IMR-90 (cell line): Measurements from ENCODE around the gene CIART. TPM values are rescaled to one million over a fixed set of nuclear protein-coding genes. Genes with fewer than 3 reads are reported as not detected.
"Not testable (repeated sequence)": the region's sequence is repeated elsewhere in the genome, so short reads cannot be mapped to it uniquely, and the experiment has no call there.

ENCODE experiments used
- ATAC-seq: fragments of 200-7000 bp; cut with Tn5 transposase; 2 replicates; pipeline ENCODE4 v1.9.1; 2020; ENCODE audit warnings: low read depth, mild to moderate bottlenecking, moderate library complexity
- BruUV-seq: library from RNA; stranded (reverse); fragments of 400-500 nt; replicated peaks from 2 replicates; lab custom pipeline; 2021; lab: Mats Ljungman, UMichigan
- CTCF ChIA-PET: fragments of 300-600 bp; formaldehyde crosslinking; extraction: SDS; loops from one replicate; lab custom pipeline; 2021; ENCODE audit warnings: antibody characterized with exemption; lab: Yijun Ruan, JAX
- POLR2A ChIA-PET: fragments of 300-600 bp; sonication (Branson Sonifier 250); formaldehyde crosslinking; loops from one replicate; lab custom pipeline; 2022; ENCODE audit warnings: antibody characterized with exemption; ENCODE audit not compliant: unreplicated experiment; lab: Charles Lee
- DNase-seq: peaks from one replicate; pipeline ENCODE4 v3.0.0; 2013
- H2AFZ ChIP-seq: replicated peaks from 2 replicates; pipeline ENCODE3; 2013; ENCODE audit warnings: low read length, mild to moderate bottlenecking; ENCODE audit not compliant: poor library complexity
- H2AK5ac ChIP-seq: 2 replicates; pipeline ENCODE4 v1.6.1; 2013; ENCODE audit warnings: low read depth, low read length, inconsistent platforms
- H2AK9ac ChIP-seq: replicated peaks from 2 replicates; pipeline ENCODE3; 2013; ENCODE audit warnings: mild to moderate bottlenecking, low read depth, low read length, moderate library complexity; ENCODE audit not compliant: poor library complexity
- H2BK120ac ChIP-seq: 2 replicates; pipeline ENCODE4 v1.6.1; 2013; ENCODE audit warnings: low read depth, low read length, inconsistent platforms
- H2BK15ac ChIP-seq: 3 replicates; pipeline ENCODE4 v1.6.1; 2013; ENCODE audit warnings: low read depth, low read length, inconsistent platforms
- H2BK20ac ChIP-seq: 2 replicates; pipeline ENCODE4 v1.6.1; 2013; ENCODE audit warnings: low read depth, mild to moderate bottlenecking, inconsistent platforms, low read length, moderate library complexity
- H2BK5ac ChIP-seq: 2 replicates; pipeline ENCODE4 v1.6.1; 2013; ENCODE audit warnings: mild to moderate bottlenecking, low read depth, low read length, inconsistent platforms; ENCODE audit not compliant: poor library complexity, severe bottlenecking
- H3K14ac ChIP-seq: replicated peaks from 2 replicates; pipeline ENCODE4 v1.6.1; 2013; ENCODE audit warnings: low read depth, low read length, inconsistent platforms
- H3K18ac ChIP-seq: 2 replicates; pipeline ENCODE4 v1.6.1; 2013; ENCODE audit warnings: low read depth, low read length, control low read depth
- H3K23ac ChIP-seq: 2 replicates; pipeline ENCODE4 v1.6.1; 2013; ENCODE audit warnings: low read depth, low read length, inconsistent platforms
- H3K27ac ChIP-seq: 2 replicates; pipeline ENCODE4 v1.5.1; 2013; ENCODE audit warnings: mild to moderate bottlenecking, control low read depth, low read length; ENCODE audit not compliant: insufficient read depth
- H3K27me3 ChIP-seq: 2 replicates; pipeline ENCODE4 v1.6.1; 2013; ENCODE audit warnings: low read length; ENCODE audit not compliant: control insufficient read depth, insufficient read depth
- H3K36me3 ChIP-seq: 2 replicates; pipeline ENCODE4 v1.6.1; 2013; ENCODE audit warnings: low read length, mixed read lengths; ENCODE audit not compliant: control insufficient read depth, insufficient read depth
- H3K4ac ChIP-seq: 2 replicates; pipeline ENCODE4 v1.6.1; 2013; ENCODE audit warnings: low read depth, low read length, inconsistent platforms
- H3K4me1 ChIP-seq: 2 replicates; pipeline ENCODE4 v1.6.1; 2013; ENCODE audit warnings: low read length, mixed read lengths; ENCODE audit not compliant: control insufficient read depth, insufficient read depth
- H3K4me2 ChIP-seq: 2 replicates; pipeline ENCODE4 v1.6.1; 2013; ENCODE audit warnings: low read depth, mild to moderate bottlenecking, control low read depth, low read length, moderate library complexity
- H3K4me3 ChIP-seq: 2 replicates; pipeline ENCODE4 v1.5.1; 2013; ENCODE audit warnings: low read depth, mild to moderate bottlenecking, control low read depth, low read length, moderate library complexity; ENCODE audit not compliant: insufficient read depth
- H3K56ac ChIP-seq: 2 replicates; pipeline ENCODE4 v1.6.1; 2013; ENCODE audit warnings: low read length, inconsistent platforms; ENCODE audit not compliant: insufficient read depth; ENCODE audit errors: extremely low read depth
- H3K79me1 ChIP-seq, 2 experiments: 2 replicates each; pipeline ENCODE4 v1.6.1; 2013; ENCODE audit warnings: low read length in 2 of 2, inconsistent platforms in 1 of 2, low read depth in 1 of 2
- H3K9ac ChIP-seq: 2 replicates; pipeline ENCODE4 v1.6.1; 2013; ENCODE audit warnings: low read depth, low read length, control low read depth
- H3K9me1 ChIP-seq: 2 replicates; pipeline ENCODE4 v1.6.1; 2013; ENCODE audit warnings: low read length, inconsistent platforms; ENCODE audit not compliant: insufficient read depth
- H3K9me3 ChIP-seq: 2 replicates; pipeline ENCODE4 v1.6.1; 2013; ENCODE audit warnings: low read length; ENCODE audit not compliant: control insufficient read depth, insufficient read depth
- H4K20me1 ChIP-seq: 2 replicates; pipeline ENCODE4 v1.6.1; 2013; ENCODE audit warnings: low read length, inconsistent platforms; ENCODE audit not compliant: insufficient read depth
- H4K5ac ChIP-seq: 2 replicates; pipeline ENCODE4 v1.6.1; 2013; ENCODE audit warnings: mild to moderate bottlenecking, low read depth, low read length, control low read depth
- H4K8ac ChIP-seq, 2 experiments: 2 replicates each; pipeline ENCODE4 v1.6.1; 2013; ENCODE audit warnings: low read depth in 2 of 2, low read length in 2 of 2, control low read depth in 1 of 2, inconsistent platforms in 1 of 2
- H4K91ac ChIP-seq: 2 replicates; pipeline ENCODE4 v1.6.1; 2013; ENCODE audit warnings: low read depth, low read length, inconsistent platforms; ENCODE audit not compliant: insufficient read depth
- WGBS, 2 experiments: methylation state at CpG; one replicate each; pipeline versions ENCODE4 v1.1.5 to v1.1.7; 2013; ENCODE audit warnings: missing lambda C conversion rate in 2 of 2; ENCODE audit not compliant: insufficient read length in 1 of 2; ENCODE audit errors: extremely low coverage in 2 of 2; 5-methylcytosine and 5-hydroxymethylcytosine counted together
- dilution Hi-C: fragments of 300-500 bp; cut with HindIII; formaldehyde crosslinking; loops from one replicate; pipeline ENCODE4 v1.14.3; 2018; ENCODE audit warnings: low sequenced_read_pairs; ENCODE audit not compliant: unreplicated experiment
- in situ Hi-C: fragments of 300-500 bp; cut with MboI; formaldehyde crosslinking; loops from 3 replicates; pipeline ENCODE4 v1.14.3; 2019; ENCODE audit warnings: low sequenced_read_pairs, inconsistent platforms, mixed read lengths
- intact Hi-C: fragments of 100-400 bp; cut with micrococcal nuclease; formaldehyde crosslinking; loops from 2 replicates; pipeline ENCODE4 v1.10.0; 2022
- polyA plus RNA-seq, 3 experiments: library from polyadenylated mRNA; depleted of rRNA; stranded (reverse); fragments of >200 nt; gene quantifications; 2 replicates each; pipeline ENCODE4 v1.2.3, GENCODE V29; 2012; ENCODE audit warnings: low replicate concordance in 1 of 3
- total RNA-seq: library from RNA; depleted of rRNA; stranded (reverse); fragments of >200 nt; gene quantifications from 2 replicates; pipeline ENCODE4 v1.2.3, GENCODE V29; 2012

Gene CIART
- total and polyA plus RNA-seq, 2 of the 4 experiments (the other 2 are of a cell fraction) = 16.5 to 18.1 TPM

DNA sequence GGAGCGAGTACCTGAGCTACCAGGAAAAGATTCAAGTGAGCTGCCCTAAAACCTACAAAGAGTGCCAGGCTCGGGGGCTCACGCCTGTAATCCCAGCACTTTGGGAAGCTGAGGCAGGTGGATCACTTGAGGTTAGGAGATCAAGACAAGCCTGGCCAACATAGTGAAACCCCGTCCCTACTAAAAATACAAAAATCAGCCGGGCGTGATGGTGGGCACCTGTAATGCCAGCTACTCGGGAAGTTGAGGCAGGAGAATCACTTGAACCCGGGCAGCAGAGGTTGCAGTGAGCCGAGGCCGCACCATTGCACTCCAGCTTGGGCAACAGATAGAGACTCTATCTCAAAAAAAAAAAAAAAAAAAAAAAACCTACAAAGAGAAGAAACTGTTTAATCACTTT lies 49.4 kb upstream of the CIART start:
- H3K36me3 ChIP-seq, H4K91ac ChIP-seq, H3K27ac ChIP-seq, H2BK15ac ChIP-seq, in situ Hi-C loops, BruUV-seq, H2BK5ac ChIP-seq, H3K18ac ChIP-seq, H3K9me1 ChIP-seq, H3K4me2 ChIP-seq, DNase-seq, H4K5ac ChIP-seq, H3K27me3 ChIP-seq, H3K56ac ChIP-seq, H4K20me1 ChIP-seq, H3K4me3 ChIP-seq, H3K9me3 ChIP-seq, H2AFZ ChIP-seq, ATAC-seq, H2AK5ac ChIP-seq, H3K14ac ChIP-seq, H3K9ac ChIP-seq, H4K8ac ChIP-seq, H2BK120ac ChIP-seq, CTCF ChIA-PET, H2BK20ac ChIP-seq, H3K4ac ChIP-seq, H2AK9ac ChIP-seq, intact Hi-C loops, dilution Hi-C loops, H3K4me1 ChIP-seq: not testable (repeated sequence)
- POLR2A ChIA-PET = interaction anchor here (0.5 to 1.0 kb wide), 2 partner anchors 8 to 258 kb away, joined by 3 read pairs; no protein-coding TSS in a partner anchor
- WGBS, 2 experiments = 100% methylated on average over 2 of the region's 10 CpGs; no CpG with 5 or more reads in 1 of the 2 experiments
- peaks cover 3 to 35% of the 10 kb centered on the region in 2 experiments; a peak in 3 of 4 replicates for H3K79me1 ChIP-seq
- H3K23ac ChIP-seq = peak overlapping the region; percentile 68; the same call in 1 of the 2 replicates
